ENCODE data around the gene NIT2.
"Not testable (repeated sequence)": the region's sequence is repeated elsewhere in the genome, so short reads cannot be mapped to it uniquely, and the experiment has no call there.

Gene NIT2, protein sequence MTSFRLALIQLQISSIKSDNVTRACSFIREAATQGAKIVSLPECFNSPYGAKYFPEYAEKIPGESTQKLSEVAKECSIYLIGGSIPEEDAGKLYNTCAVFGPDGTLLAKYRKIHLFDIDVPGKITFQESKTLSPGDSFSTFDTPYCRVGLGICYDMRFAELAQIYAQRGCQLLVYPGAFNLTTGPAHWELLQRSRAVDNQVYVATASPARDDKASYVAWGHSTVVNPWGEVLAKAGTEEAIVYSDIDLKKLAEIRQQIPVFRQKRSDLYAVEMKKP

DNA sequence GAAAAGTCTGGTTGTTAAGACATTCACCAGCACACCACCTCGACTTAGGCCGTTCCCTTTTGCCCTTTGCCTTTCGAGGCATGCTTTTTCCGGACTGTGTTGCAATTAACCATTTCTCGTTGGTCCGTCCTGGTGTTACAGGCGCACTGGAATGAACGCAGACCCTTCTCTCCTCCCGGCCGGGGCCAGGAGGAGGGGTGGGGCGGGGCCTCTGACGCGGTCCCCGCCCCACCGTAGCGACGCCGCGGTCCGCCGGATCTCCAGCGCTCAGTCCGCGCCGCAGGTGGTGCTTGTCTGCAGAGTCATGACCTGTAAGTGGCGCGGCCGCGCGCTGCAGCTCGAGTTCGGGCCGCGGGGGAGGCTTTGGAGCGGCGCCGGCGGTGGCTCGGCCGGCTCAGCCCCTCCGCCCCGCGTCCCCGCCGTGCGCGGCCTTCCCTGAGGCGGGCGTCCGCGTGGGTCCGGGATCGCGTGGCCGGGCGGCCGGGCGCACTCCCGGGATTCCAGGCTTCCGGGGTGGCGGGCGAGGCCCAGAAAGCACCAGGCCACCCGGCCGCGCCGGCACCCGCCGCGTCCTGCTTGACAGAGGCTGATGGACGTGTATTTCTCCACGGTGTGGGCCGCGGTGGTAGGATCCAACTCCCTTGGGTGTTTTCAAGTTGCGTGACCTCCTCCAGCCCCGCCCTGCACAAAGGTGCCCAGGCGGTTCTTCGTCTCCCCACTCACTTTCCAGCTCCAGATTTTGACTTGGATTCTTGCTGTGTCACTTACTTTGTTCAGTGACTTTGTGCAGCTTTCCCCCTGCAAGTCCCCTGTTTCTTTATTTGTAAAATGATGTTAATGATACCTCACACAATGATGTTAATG is at the start of gene NIT2:
Gene NIT2 (plus strand): TSS at position 270 of the 864 bp plus-strand sequence. CDS start 35 bp downstream, at position 305.
- peak; percentile 74 to 89 for DNase-seq

DNA sequence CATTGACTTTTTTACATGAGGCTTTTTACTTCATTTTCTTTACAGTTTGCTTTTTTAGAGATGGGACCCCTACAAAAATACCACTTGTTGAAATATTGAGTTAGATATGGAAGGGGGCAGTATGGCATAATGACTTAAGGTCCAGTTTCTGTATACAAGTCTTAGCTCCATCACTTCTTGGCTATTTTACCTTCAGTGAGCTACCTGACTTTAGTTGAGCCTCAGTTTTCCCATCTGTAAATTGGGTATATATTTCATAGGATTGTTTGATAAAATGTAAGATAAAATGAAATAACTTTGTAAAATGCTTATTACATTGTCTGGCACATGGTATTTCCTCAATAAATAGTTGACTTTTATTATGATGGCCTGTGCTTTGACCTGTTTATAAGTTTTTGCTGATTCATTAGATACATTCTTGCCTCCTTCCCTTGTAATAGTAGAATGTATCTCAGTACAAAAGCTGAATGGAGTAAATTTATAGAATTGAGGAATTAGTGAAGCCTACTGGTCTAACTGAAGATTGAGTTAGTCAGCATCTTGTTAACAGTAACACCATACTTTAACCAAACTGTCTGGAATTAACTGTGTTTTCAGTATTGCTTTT is 46.2 kb upstream of the NIT2 start:
- DNase-seq = no peak

DNA sequence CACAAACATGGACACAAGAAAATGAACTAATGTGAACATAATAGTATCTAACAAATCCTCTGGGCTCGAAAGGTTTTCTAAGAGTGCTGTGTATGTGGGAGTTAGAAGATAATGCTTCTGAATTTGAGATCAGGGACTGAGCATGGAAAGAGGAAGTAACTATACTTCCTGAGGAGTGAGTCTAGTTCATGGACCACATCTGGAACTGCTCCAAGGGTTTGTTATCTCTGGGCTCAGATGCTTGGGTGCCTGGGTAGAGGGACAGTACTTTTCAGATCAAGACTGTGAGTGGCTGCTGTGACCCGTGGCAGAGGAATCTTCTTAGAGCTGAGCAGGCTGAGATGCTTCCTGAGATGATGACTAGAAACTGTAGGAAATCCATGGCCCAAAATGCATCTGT is 45.2 kb upstream of the NIT2 start:
- no peak for DNase-seq

DNA sequence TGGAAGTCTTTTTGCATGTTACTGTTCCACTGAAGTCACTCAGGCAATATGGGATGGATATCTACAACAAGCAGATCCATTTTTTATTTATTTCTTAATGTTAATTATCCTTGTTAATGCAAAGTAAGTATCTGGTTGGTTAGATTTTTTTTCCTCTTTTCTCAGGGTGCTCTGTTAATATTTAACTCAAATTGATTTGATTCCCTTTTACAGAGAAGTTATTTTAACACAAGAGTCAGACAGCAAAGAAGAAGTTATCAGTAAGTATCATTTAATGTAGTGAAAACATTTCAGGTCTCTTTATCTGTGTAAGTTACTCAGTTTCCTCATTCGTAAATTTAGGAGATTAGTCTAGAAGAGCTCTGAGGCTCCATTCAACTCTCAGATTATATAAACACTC is 39.5 kb upstream of the NIT2 start:
- DNase-seq = no peak

DNA sequence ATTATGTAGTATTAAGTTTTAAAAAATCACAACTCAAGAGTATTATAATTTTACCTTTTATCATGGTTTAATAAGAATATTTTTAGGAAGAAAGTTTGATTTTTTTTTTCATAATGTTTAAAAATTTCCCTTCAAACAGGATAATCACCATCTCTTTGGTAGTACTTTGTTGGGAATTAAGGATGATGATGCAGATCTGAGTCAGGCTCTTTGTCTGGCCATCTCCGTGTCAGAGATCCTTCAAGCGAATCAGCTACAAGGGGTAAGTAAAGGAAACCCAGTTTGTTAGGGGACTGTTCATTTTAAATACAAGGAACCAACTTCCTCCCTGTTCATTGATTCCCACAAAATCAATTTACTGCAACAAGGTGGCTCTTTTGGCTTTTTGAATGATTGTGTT is 36.8 kb upstream of the NIT2 start:
- DNase-seq = no peak

DNA sequence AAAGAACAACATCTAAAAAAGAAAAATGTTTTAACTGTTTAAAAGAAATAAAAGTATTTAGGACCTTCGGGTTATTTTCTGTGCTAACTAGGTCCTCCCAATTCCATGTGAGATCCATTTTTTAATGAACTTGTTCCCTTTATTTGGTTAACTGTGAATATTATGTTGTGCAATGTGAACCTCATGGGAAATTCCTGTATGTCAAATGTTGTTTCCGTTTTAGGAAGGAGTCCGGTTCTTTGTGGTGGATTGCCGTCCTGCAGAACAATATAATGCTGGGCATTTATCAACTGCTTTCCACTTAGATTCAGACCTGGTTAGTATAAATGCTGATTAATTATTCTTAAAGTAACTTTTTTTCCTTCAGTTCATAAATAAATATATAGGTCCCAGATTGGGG is 35.5 kb upstream of the NIT2 start:
- DNase-seq = no peak

DNA sequence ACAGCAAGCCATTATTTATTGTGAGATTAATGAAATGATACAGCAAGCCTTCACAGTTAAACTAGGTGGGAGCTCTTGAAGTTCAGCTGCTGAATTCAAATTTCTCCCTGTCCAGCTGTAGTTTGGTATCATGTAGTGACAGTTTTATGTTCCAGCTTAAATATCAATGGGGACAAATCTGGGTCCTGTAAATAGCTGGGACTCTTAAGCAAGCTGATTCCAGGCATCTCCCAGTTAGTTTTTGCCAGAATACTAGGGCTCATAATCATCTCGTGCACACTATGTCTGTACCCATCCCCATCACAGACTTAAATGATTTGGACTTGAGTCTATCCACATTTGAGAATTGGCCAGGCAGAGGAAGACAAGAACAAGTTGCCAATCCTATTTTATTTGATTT is 27.9 kb upstream of the NIT2 start:
- DNase-seq = no peak

DNA sequence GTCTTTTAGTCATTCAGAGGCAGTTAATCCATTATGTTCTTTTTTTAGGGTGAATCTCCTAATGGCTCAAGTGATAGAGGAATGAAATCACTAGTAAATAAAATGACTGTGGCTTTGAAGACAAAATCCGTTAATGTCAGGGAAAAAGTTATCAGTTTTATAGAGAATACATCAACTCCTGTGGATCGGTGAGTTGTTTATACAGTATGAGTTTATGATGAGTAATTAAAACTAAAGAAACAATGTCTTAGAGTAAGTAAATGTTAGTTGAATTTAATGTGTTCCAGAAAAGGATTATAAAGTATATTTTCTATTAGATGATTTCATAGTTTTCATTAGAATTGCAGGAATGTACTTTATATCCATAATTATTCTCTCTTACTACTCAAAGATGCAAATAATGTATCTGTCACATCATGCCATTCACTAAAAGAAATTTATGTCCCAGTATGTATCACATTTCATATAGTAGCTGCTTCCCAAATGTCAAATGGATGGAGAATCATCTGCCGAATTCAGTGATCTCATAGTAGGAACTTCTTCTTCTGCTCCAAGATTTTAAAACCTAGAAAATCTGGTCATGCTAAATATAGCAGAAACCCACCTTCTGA is 24.1 kb upstream of the NIT2 start:
- no peak for DNase-seq

DNA sequence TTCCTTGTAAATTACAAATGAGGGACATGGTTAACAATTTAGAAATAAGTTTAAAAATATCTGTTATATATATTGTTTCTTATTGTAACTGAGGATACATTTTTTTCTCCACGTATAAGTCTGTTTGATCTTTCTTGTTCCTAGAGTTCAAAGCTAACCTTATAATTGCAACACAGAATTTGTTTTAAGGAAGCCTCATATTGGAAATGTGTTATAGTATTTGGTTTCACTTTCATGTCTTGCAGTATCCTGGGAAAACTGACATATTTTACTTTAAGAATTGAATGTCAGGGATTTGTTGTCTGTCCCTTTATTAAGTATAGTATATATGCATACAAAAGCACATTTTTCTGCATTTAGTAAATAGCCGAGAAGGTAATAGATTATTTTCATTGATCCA is 23.5 kb upstream of the NIT2 start:
- no peak for DNase-seq

DNA sequence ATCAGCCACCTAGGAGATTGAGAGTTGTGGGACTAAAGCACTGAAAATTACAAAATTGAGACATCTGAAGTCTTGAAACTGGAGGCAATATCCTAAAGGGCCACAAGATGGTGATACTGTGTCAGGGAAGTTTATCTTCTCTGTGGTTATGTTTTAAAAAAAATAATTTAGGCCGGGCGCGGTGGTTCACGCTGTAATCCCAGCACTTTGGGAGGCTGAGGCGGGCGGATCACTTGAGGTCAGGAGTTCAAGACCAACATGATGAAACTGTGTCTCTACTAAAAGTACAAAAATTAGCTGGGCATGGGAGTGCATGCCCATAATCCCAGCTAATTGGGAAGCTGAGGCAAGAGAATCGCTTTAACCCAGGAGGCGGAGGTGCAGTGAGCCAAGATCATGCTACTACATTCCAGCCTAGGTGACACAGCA is 17.9 kb upstream of the NIT2 start:
- peak; percentile 8 to 39 for DNase-seq

DNA sequence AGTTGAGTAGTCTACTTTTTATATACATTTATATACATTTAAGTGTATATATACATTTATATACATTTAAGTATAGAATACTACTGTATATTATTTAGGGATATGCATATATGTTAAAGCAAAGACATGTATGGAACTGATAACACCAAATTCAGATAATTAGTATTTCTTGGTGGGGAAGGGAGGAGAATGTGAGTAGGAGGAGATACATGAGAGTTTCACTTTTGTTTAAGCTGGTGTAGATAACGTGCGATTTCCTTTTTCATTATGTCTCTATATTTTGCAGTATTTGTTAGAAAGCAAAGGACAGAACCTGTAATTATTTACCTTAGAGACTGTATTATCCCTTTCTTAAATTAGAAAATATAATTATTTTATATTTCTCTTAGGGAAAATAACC is 16.6 kb upstream of the NIT2 start:
- DNase-seq = no peak

DNA sequence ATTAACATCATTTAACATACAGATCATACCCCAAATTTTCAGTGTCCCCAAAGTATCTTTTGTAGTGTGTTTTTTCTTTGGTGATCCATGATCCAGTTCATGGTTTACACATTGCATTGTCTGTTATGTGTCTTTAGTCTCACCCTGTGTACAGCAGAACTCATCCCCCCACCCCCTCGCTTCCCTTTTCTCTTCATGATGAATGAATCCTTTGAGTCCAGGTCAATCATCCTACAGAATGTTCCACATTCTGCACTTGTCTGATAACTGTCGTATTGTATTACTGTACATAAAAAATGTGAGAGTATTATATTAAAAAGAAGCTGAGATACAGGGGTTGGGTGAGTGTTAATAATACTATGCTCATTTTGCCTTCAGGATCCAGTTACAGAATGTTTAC is 14.6 kb upstream of the NIT2 start:
- no peak for DNase-seq

DNA sequence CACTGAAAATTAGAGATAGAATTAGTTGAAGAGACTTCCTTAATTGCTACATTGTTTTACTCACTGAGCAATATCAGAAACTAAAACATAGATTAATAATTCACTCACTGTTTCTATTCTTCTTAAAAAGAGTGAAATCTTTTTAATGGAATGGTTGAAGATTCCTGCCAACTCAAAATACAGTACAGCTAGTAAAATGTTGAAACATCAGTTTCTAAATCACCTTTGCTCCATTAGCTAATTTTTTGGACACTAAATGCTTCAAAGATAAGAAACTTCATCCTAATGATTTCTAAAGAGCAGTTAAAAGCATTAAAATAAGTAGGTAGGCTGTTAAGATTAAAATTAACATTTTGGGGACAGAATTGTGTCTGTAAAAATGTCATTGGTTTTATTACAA is 10.5 kb upstream of the NIT2 start:
- no peak for DNase-seq

DNA sequence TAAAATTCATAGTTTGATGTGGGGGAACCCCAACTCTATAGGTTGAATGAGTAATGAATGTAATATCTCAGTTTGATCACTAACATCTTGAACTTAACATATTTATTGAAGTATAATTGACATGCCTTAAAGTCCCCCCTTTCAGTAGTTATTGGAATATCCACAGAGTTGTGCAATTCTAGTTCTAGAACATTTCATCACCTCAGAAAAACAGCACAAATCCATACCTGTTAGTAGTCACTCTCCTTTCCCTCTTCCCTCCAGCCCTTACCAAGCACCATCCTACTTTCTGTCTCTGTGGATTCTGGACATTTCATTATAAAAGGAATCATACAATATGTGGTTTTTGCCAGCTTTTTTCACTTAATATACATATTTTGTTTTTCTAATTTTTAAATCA is 8.7 kb upstream of the NIT2 start:
- no peak for DNase-seq

DNA sequence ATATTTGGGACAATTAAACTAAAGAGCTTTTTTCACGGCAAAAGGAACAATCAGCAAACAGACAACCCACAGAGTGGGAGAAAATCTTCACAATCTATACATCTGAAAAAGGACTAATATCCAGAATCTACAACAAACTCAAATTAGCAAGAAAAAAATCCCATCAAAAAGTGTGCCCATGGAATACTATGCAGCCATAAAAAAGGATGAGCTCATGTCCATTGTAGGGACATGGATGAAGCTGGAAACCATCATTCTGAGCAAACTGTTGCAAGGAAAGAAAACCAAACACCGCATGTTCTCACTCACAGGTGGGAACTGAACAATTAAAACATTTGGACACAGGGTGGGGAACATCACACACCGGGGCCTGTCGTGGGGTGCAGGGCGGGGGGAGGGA is 7.2 kb upstream of the NIT2 start:
- DNase-seq = not testable (repeated sequence)

DNA sequence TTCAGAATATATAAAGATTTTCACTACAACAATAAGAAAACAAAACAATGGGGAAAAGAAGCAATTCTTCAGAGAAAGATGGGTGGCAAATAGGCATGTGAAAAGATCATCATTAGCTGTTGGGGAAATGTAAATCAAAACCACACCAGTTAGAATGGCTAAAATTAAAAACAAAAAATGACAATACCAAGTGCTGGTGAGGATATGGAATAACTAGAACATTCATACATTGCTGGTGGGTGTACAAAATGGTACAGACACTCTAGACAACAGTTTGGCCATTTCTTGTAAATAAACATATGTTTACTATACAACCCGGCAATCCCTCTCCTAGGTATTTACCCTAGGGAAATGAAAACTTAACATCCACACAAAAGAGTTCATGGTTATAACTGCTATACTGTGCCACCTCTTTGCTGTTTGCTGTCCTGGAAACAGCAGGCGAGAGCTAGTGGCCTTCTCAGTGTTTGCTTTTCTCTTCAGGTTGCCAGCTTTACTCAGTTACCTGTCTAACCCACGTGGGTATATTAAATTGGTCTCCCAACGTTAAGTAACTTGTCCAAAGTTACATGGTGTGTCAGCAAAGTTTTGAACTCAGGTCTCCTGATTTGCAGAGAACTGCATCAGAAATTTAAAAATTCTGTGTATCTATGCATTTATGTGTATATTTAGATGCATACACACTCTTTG is 4.6 kb upstream of the NIT2 start:
- peak in 1 of 2 experiments; percentile 43 for DNase-seq

DNA sequence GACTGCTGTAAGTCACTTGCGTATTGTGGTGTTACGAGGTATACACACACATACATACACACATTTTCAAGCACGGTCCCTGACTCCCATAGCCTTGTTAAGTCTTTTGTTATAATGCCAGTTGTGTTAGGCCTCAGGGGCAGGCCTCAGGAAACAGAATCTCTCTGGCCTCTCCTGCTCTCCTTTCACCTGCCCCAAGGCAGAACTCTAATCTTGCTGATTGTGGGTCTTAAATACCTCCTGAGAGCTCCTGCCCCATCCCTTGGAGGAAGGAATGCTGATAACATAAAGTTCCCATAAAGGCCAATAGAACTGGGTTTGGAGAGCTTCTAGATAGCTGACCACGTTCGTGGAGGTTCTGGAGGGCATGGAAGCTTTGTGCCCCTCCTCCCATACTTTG is 3.9 kb upstream of the NIT2 start:
- DNase-seq = no peak

DNA sequence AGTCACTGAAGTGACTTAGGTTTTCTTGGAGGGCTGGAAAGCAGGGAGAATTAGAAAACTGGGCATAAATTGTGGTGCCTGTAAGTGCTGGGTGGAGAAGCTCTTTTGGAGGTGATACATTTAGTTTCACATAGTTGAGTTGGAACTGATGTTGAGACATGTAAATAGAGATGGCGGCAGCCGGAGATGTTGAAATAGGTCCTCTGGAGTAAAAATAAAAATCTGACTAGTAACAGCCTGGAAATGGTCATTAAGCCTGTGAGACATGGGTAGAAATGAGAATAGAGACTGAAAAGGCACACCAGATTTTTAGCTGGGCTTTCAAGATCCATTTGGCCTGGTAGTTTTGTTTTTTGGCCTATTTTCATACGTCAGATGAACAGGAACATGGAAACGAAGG is 2.9 kb upstream of the NIT2 start:
- no peak for DNase-seq

DNA sequence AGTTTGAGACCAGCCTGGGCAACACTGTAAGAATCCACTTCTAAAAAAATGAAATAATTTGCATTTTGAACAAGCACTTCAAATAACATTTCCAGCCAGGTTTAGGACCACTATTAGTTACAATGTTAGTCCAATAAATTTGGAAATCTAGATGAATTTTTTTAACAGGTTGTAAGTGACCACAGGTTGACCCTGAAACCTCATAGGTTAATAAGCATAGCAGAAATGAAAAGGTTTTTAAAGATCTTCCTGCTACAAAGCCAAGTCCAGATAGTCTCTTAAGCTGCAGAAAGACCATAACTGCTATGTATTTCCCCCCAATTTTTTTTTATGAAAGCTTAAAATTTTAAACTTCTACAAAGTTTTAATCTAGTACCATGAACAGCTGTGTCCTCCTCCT is 1.5 kb upstream of the NIT2 start:
- no peak for DNase-seq

DNA sequence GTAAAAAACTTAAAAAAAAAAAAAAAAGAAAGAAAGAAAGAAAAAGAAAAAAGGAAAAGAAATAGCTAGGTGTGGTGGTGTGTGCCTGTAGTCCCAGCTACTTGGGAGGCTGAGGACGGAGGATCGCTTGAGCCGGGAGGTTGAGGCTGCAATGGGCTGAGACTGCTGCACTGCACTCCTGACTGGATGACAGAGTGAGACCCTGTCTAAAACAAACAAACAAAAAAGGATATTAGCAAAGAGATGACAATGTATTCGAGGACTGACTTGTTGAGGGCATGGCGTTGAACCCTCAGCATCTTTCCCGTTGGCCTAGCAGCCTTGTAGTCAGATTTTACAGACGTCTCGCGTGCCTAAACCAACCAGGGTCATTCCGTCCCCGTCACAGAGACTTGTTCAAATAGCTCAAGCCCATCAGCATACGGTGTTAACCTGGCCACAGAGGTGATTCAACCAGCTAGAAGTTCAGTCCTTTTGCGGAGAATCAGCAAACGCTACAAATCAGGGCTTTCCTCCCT is 528 bp upstream of the NIT2 start:
- DNase-seq = peak in 1 of 2 experiments; percentile 31

DNA sequence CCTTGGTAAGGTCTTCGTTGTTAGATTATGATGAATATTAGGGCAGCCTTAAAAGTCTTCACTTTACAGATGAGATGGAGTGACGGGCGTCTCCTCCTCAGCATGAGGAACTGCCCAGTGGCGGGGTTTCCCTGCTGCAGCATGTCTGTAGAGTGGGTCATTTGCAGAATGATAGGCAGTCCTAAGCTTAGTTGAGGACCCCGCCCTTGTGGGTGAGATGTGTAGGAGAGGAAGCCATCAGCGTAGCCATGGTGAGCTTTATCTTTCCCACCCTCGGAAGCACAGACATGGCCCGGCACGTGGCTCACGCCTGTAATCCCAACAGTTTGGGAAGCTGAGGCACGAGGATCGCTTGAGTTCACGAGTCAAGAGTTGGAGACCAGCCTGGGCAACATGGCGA is 877 bp downstream of the NIT2 start:
- peak; percentile 3 to 31 for DNase-seq

DNA sequence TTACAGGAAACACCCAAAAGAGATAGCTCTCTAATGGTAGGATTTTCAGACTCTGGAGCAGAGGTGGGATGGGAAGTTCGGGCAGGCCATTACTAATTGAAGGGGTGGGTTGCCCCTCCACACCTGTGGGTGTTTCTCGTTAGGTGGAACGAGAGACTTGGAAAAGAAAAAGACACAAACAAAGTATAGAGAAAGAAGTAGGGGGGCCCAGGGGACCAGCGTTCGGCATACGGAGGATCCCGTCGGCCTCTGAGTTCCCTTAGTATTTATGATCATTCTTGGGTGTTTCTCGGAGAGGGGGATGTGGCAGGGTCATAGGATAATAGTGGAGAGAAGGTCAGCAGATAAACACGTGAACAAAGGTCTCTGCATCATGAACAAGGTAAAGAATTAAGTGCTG is 1.7 kb downstream of the NIT2 start:
- not testable (repeated sequence) for DNase-seq

DNA sequence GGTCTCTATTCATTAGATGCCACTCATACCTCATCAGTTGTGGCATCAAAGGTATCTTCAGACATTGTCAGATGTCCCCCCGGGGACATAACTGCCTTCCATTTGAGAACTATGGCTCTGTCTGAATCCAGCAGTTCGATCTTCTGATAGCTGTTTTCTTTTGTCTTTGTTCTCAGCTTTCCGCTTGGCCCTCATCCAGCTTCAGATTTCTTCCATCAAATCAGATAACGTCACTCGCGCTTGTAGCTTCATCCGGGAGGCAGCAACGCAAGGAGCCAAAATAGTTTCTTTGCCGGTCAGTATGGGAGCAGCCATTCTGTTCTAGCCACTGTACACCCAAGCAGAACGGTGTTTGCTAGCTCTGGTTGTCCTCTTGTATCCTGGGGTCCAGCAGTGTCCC is 4.4 kb downstream of the NIT2 start:
- DNase-seq = no peak

Data from NCI-H2081 (cell line).